HEK293 (cell line): Measurements from ENCODE around the gene RAB3C.

Source experiments
- CTCF ChIA-PET: fragments of 350-600 bp; formaldehyde crosslinking; extraction: SDS; loops from one replicate; lab custom pipeline; 2021; ENCODE audit warnings: antibody characterized with exemption; lab: Yijun Ruan, JAX
- POLR2A ChIA-PET: fragments of 300-600 bp; formaldehyde crosslinking; extraction: SDS; loops from one replicate; lab custom pipeline; 2020; ENCODE audit warnings: antibody characterized with exemption, inconsistent platforms; lab: Yijun Ruan, JAX
- H3K27ac ChIP-seq: fragments of 200-500 bp; sonication (Bioruptor generic); 2 replicates; pipeline ENCODE4 v1.5.1; 2014; ENCODE audit warnings: low read depth, low read length, control low read depth, inconsistent platforms; ENCODE audit errors: extremely low read depth
- H3K36me3 ChIP-seq, 2 experiments: fragments of 200-500 bp in 1 of 2; sonication (Bioruptor generic) in 1 of 2; 1 replicate in 1 of 2; 2 replicates in 1 of 2; pipeline ENCODE4 v1.5.1; 2014 to 2017; ENCODE audit warnings: inconsistent platforms in 2 of 2, low read length in 2 of 2; ENCODE audit not compliant: control insufficient read depth in 2 of 2, insufficient read depth in 1 of 2
- H3K4me1 ChIP-seq: fragments of 200-500 bp; sonication (Bioruptor generic); 2 replicates; pipeline ENCODE4 v1.5.1; 2014; ENCODE audit warnings: mild to moderate bottlenecking, low read length, inconsistent platforms; ENCODE audit not compliant: control insufficient read depth, insufficient read depth
- H3K4me3 ChIP-seq: 2 replicates; pipeline ENCODE4 v1.5.1; 2011; ENCODE audit warnings: low read depth, mild to moderate bottlenecking, control low read depth, low read length, moderate library complexity
- H3K9me3 ChIP-seq: fragments of 200-500 bp; sonication (Bioruptor generic); 2 replicates; pipeline ENCODE4 v1.5.1; 2014; ENCODE audit warnings: low read depth, low read length, inconsistent platforms; ENCODE audit not compliant: control insufficient read depth, insufficient read depth
- KLF16 ChIP-seq: fragments of 450-650 bp; formaldehyde crosslinking; IDR thresholded peaks from 2 replicates; pipeline ENCODE4 v1.5.1; 2017; ENCODE audit warnings: missing biosample characterization, missing genetic modification characterization
- KLF8 ChIP-seq: fragments of 450-650 bp; formaldehyde crosslinking; IDR thresholded peaks from 2 replicates; pipeline ENCODE4 v1.5.1; 2016; ENCODE audit warnings: missing biosample characterization, missing genetic modification characterization
- TRIM28 ChIP-seq: IDR thresholded peaks from 2 replicates; pipeline ENCODE4 v1.6.1; 2011; ENCODE audit warnings: low read length, control low read depth, borderline replicate concordance
- WT1 ChIP-seq: fragments of 450-650 bp; formaldehyde crosslinking; IDR thresholded peaks from 2 replicates; pipeline ENCODE4 v1.5.1; 2016; ENCODE audit warnings: missing biosample characterization, missing genetic modification characterization
- YY1 ChIP-seq: fragments of 450-650 bp; formaldehyde crosslinking; IDR thresholded peaks from 2 replicates; pipeline ENCODE4 v1.5.1; 2018; ENCODE audit warnings: missing biosample characterization, missing genetic modification characterization
- ZFP41 ChIP-seq: fragments of 450-650 bp; formaldehyde crosslinking; IDR thresholded peaks from 2 replicates; pipeline ENCODE4 v1.5.1; 2016; ENCODE audit warnings: missing biosample characterization, missing genetic modification characterization, borderline replicate concordance
- ZNF521 ChIP-seq: fragments of 450-650 bp; formaldehyde crosslinking; IDR thresholded peaks from 2 replicates; pipeline ENCODE4 v1.5.1; 2017; ENCODE audit warnings: missing biosample characterization, mild to moderate bottlenecking, missing genetic modification characterization
- ZNF626 ChIP-seq: fragments of 450-650 bp; sonication (Bioruptor Pico); formaldehyde crosslinking; IDR thresholded peaks from 2 replicates; pipeline ENCODE4 v1.5.1; 2018; ENCODE audit warnings: missing biosample characterization, missing genetic modification characterization, inconsistent platforms
- ZNF664 ChIP-seq: fragments of 450-650 bp; formaldehyde crosslinking; IDR thresholded peaks from 2 replicates; pipeline ENCODE4 v1.5.1; 2016; ENCODE audit warnings: missing biosample characterization, missing genetic modification characterization
- ZNF830 ChIP-seq: fragments of 450-650 bp; IDR thresholded peaks from 2 replicates; pipeline ENCODE4 v1.5.0; 2018; ENCODE audit warnings: missing biosample characterization, missing genetic modification characterization, low read depth, mild to moderate bottlenecking, moderate library complexity
- TF ChIP-seq, protein P1 (sequence below): fragments of 450-650 bp; formaldehyde crosslinking; conservative IDR thresholded peaks from 2 replicates; pipeline ENCODE4 v1.5.1; 2016; ENCODE audit warnings: low read depth, missing biosample characterization, missing genetic modification characterization
- TF ChIP-seq, protein P2 (sequence below): fragments of 450-650 bp; formaldehyde crosslinking; conservative IDR thresholded peaks from 2 replicates; pipeline ENCODE4 v1.5.1; 2016; ENCODE audit warnings: low read depth, missing biosample characterization, missing genetic modification characterization
- TF ChIP-seq, protein P3 (sequence below): fragments of 450-650 bp; formaldehyde crosslinking; IDR thresholded peaks from 2 replicates; pipeline ENCODE4 v1.5.1; 2016; ENCODE audit warnings: missing biosample characterization, missing genetic modification characterization
- TF ChIP-seq, protein P4 (sequence below): fragments of 450-650 bp; formaldehyde crosslinking; IDR thresholded peaks from 2 replicates; pipeline ENCODE4 v1.5.1; 2016; ENCODE audit warnings: missing biosample characterization, missing genetic modification characterization
- TF ChIP-seq, protein P5 (sequence below): fragments of 450-650 bp; formaldehyde crosslinking; IDR thresholded peaks from 2 replicates; pipeline ENCODE4 v1.5.1; 2016; ENCODE audit warnings: missing biosample characterization, missing genetic modification characterization

Gene RAB3C

DNA sequence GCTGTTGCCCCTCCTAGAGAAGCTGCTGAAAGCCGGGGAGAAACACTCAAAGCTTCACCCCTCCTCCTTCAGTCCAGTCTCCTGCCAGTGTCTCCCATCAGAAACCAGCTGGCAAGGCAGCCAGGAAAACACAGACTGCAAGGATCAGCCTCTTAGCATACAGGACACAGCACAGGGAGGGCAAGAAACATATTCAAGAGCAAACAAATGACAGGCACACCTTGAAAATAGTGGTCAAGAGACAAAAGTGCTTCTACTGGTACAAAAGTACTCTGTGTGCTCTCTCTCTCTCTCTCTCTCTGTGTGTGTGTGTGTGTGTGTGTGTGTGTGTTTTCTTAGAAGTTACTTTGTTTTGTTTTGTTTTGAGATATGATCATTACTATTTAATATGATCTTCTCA, 227.2 kb downstream of the RAB3C start (continued):
- TF ChIP-seq, protein P1, sequence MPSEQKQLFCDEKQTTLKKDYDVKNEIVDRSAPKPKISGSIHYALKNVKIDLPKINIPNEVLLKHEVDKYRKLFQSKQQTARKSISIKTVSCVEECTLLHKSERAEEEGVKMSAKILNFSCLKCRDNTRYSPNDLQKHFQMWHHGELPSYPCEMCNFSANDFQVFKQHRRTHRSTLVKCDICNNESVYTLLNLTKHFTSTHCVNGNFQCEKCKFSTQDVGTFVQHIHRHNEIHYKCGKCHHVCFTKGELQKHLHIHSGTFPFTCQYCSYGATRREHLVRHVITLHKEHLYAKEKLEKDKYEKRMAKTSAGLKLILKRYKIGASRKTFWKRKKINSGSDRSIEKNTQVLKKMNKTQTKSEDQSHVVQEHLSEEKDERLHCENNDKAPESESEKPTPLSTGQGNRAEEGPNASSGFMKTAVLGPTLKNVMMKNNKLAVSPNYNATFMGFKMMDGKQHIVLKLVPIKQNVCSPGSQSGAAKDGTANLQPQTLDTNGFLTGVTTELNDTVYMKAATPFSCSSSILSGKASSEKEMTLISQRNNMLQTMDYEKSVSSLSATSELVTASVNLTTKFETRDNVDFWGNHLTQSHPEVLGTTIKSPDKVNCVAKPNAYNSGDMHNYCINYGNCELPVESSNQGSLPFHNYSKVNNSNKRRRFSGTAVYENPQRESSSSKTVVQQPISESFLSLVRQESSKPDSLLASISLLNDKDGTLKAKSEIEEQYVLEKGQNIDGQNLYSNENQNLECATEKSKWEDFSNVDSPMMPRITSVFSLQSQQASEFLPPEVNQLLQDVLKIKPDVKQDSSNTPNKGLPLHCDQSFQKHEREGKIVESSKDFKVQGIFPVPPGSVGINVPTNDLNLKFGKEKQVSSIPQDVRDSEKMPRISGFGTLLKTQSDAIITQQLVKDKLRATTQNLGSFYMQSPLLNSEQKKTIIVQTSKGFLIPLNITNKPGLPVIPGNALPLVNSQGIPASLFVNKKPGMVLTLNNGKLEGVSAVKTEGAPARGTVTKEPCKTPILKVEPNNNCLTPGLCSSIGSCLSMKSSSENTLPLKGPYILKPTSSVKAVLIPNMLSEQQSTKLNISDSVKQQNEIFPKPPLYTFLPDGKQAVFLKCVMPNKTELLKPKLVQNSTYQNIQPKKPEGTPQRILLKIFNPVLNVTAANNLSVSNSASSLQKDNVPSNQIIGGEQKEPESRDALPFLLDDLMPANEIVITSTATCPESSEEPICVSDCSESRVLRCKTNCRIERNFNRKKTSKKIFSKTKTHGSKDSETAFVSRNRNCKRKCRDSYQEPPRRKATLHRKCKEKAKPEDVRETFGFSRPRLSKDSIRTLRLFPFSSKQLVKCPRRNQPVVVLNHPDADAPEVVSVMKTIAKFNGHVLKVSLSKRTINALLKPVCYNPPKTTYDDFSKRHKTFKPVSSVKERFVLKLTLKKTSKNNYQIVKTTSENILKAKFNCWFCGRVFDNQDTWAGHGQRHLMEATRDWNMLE, result no peak
- TF ChIP-seq WT1, result no peak
- TF ChIP-seq YY1 (tag by site-specific recombination), result no peak
- TF ChIP-seq, all 188 proteins: peak for 0

DNA sequence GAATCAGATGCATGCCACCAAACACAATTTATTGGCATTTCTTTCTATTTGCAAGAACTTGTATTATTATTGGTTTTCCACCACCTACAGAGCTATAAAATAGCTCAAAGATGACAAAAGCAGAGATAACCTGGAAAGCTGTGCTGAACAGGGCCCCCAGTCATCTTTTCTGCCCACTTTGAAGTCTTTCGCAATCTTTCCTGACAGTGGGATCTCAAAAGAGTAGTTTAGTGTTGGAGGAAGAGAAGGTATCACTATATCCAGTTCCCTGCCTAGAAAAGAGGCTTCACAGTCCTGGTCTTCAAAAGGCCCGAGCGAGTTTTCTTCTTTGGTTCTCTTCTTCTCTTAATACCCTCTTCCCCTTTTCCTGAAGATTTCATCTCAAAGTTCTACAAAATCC, 231.0 kb downstream of the RAB3C start:
- no peaks in the 10 kb centered on the region for H3K9me3 ChIP-seq
- POLR2A ChIA-PET, result no interaction called here
- TF ChIP-seq ZNF830 (tag by site-specific recombination) (no peak), ZNF664 (tag by site-specific recombination) (no peak), ZFP41 (tag by site-specific recombination) (no peak), ZNF521 (tag by site-specific recombination) (no peak), KLF16 (tag by site-specific recombination) (no peak), KLF8 (no peak), ZNF626 (tag by site-specific recombination) (no peak), TRIM28 (no peak)
- TF ChIP-seq, protein P2, sequence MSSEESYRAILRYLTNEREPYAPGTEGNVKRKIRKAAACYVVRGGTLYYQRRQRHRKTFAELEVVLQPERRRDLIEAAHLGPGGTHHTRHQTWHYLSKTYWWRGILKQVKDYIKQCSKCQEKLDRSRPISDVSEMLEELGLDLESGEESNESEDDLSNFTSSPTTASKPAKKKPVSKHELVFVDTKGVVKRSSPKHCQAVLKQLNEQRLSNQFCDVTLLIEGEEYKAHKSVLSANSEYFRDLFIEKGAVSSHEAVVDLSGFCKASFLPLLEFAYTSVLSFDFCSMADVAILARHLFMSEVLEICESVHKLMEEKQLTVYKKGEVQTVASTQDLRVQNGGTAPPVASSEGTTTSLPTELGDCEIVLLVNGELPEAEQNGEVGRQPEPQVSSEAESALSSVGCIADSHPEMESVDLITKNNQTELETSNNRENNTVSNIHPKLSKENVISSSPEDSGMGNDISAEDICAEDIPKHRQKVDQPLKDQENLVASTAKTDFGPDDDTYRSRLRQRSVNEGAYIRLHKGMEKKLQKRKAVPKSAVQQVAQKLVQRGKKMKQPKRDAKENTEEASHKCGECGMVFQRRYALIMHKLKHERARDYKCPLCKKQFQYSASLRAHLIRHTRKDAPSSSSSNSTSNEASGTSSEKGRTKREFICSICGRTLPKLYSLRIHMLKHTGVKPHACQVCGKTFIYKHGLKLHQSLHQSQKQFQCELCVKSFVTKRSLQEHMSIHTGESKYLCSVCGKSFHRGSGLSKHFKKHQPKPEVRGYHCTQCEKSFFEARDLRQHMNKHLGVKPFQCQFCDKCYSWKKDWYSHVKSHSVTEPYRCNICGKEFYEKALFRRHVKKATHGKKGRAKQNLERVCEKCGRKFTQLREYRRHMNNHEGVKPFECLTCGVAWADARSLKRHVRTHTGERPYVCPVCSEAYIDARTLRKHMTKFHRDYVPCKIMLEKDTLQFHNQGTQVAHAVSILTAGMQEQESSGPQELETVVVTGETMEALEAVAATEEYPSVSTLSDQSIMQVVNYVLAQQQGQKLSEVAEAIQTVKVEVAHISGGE (tag by site-specific recombination), result no peak
- TF ChIP-seq, protein P3, sequence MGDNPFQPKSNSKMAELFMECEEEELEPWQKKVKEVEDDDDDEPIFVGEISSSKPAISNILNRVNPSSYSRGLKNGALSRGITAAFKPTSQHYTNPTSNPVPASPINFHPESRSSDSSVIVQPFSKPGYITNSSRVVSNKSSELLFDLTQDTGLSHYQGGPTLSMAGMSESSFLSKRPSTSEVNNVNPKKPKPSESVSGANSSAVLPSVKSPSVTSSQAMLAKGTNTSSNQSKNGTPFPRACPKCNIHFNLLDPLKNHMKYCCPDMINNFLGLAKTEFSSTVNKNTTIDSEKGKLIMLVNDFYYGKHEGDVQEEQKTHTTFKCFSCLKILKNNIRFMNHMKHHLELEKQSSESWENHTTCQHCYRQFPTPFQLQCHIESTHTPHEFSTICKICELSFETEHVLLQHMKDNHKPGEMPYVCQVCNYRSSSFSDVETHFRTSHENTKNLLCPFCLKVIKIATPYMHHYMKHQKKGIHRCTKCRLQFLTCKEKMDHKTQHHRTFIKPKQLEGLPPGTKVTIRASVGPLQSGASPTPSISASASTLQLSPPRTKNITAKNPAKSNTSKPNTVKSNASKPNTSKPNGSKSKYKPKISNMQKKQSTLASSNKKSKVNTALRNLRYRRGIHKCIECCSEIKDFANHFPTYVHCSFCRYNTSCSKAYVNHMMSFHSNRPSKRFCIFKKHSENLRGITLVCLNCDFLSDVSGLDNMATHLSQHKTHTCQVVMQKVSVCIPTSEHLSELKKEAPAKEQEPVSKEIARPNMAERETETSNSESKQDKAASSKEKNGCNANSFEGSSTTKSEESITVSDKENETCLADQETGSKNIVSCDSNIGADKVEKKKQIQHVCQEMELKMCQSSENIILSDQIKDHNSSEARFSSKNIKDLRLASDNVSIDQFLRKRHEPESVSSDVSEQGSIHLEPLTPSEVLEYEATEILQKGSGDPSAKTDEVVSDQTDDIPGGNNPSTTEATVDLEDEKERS (tag by site-specific recombination), result no peak
- TF ChIP-seq, protein P4, sequence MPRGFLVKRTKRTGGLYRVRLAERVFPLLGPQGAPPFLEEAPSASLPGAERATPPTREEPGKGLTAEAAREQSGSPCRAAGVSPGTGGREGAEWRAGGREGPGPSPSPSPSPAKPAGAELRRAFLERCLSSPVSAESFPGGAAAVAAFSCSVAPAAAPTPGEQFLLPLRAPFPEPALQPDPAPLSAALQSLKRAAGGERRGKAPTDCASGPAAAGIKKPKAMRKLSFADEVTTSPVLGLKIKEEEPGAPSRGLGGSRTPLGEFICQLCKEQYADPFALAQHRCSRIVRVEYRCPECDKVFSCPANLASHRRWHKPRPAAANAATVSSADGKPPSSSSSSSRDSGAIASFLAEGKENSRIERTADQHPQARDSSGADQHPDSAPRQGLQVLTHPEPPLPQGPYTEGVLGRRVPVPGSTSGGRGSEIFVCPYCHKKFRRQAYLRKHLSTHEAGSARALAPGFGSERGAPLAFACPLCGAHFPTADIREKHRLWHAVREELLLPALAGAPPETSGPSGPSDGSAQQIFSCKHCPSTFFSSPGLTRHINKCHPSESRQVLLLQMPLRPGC (tag by site-specific recombination), result no peak
- TF ChIP-seq, protein P5, sequence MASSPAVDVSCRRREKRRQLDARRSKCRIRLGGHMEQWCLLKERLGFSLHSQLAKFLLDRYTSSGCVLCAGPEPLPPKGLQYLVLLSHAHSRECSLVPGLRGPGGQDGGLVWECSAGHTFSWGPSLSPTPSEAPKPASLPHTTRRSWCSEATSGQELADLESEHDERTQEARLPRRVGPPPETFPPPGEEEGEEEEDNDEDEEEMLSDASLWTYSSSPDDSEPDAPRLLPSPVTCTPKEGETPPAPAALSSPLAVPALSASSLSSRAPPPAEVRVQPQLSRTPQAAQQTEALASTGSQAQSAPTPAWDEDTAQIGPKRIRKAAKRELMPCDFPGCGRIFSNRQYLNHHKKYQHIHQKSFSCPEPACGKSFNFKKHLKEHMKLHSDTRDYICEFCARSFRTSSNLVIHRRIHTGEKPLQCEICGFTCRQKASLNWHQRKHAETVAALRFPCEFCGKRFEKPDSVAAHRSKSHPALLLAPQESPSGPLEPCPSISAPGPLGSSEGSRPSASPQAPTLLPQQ (tag by site-specific recombination), result no peak
- no peak overlapping the region for H3K4me3 ChIP-seq
- H3K4me1 ChIP-seq, result no peaks in the 10 kb centered on the region
- H3K36me3 ChIP-seq, result no peaks in the 10 kb centered on the region
- H3K27ac ChIP-seq, result no peak overlapping the region
- CTCF ChIA-PET, result interaction anchor here (0.7 to 0.9 kb wide), 2 partner anchors 11 to 311 kb away, joined by 3 read pairs; no protein-coding TSS in a partner anchor
